Motor neuron (in vitro differentiated cells): ENCODE results near the gene JMJD4. TPM values are rescaled to one million over a fixed set of nuclear protein-coding genes. Genes with fewer than 3 reads are reported as not detected.

ENCODE experiments used
- ATAC-seq, 8 experiments: fragments of 200-7000 bp; cut with Tn5 transposase; replicated peaks in 6 of 8; 2 replicates each; pipeline ENCODE4 v1.8.0; 2021; ENCODE audit warnings: mild to moderate bottlenecking in 8 of 8, moderate library complexity in 8 of 8
- H3K27ac ChIP-seq, 2 donors: fragments of 250-450 bp; sonication (Bioruptor Pico); 2 replicates each; pipeline ENCODE4 v1.9.0; 2021; ENCODE audit warnings: antibody characterized with exemption in 2 of 2, mild to moderate bottlenecking in 2 of 2, moderate library complexity in 1 of 2
- H3K4me1 ChIP-seq, 2 donors: fragments of 250-450 bp; sonication (Bioruptor Pico); replicated peaks in 1 of 2; 2 replicates each; pipeline ENCODE4 v1.6.1; 2021; ENCODE audit warnings: antibody characterized with exemption in 2 of 2, mild to moderate bottlenecking in 2 of 2, moderate library complexity in 1 of 2
- H3K4me3 ChIP-seq, 5 donors: fragments of 250-450 bp; sonication (Bioruptor Pico); 2 replicates each; pipeline ENCODE4 v1.9.0; 2021; ENCODE audit warnings: antibody characterized with exemption in 5 of 5, mild to moderate bottlenecking in 5 of 5, moderate library complexity in 4 of 5
- WGBS, 10 experiments: fragments of 450-650 bp; shearing (Covaris generic); methylation state at CpG; one replicate each; pipeline ENCODE4 v1.0.0; 2022; 5-methylcytosine and 5-hydroxymethylcytosine counted together
- in situ Hi-C, 9 experiments: fragments of 400-800 bp; cut with MboI; loops; one replicate each; pipeline ENCODE4 v1.15.0; 2021; ENCODE audit warnings: low sequenced_read_pairs in 9 of 9, low pct_unique_long_range_greater_than_20kb in 2 of 9; ENCODE audit not compliant: unreplicated experiment in 9 of 9
- total RNA-seq, 8 experiments: library from RNA; unstranded; fragments of 300-600 nt; gene quantifications; 2 replicates each; pipeline versions ENCODE4 v1.2.3 to v1.2.4, GENCODE V29; 2022

JMJD4 gene
- total RNA-seq, 8 experiments from 2014 or later, result 16.8 to 27.5 (median 21.1) TPM

GRCh38 chr1:227745568-227746265 is 10.6 kb upstream of the JMJD4 start:
- Histone ChIP-seq H3K4me1 (peaks cover 9 to 18% of the 10 kb centered on the region in 2 donors), H3K27ac (peak overlapping the region in 1 of 2 donors; percentile 8), H3K4me3 (no peak overlapping the region)
- 85 to 96% (median 95%) methylated on average over 4 to 12 of the region's 12 CpGs; no CpG with 5 or more reads in 7 of the 10 experiments for WGBS, 10 experiments
- ATAC-seq, result peak in 5 of 8 experiments; percentile 70 to 80 (median 76)
- in situ Hi-C loops, result loop anchor here in 1 of 9 experiments (25.0 kb wide), 1 partner anchor 258 kb away; no protein-coding TSS in a partner anchor

- in situ Hi-C loops, result loop anchor here in 1 of 9 experiments (25.0 kb wide), 1 partner anchor 257 kb away; no protein-coding TSS in a partner anchor
- ATAC-seq, result no peak
- Histone ChIP-seq H3K4me3 (no peak overlapping the region), H3K4me1 (peaks cover 9 to 18% of the 10 kb centered on the region in 2 donors), H3K27ac (no peak overlapping the region)
- 73 to 100% (median 93%) methylated on average over 1 to 5 of the region's 8 CpGs; no CpG with 5 or more reads in 3 of the 10 experiments for WGBS, 10 experiments
These were observed 9.6 kb upstream of the JMJD4 start for GRCh38 chr1:227744668-227745067.

GRCh38 chr1:227742738-227743715 is 7.9 kb upstream of the JMJD4 start:
- no peak overlapping the region for H3K4me3 ChIP-seq
- H3K27ac ChIP-seq, result no peak overlapping the region
- ATAC-seq, result no peak
- H3K4me1 ChIP-seq, result peaks cover 9 to 15% of the 10 kb centered on the region in 2 donors
- in situ Hi-C loops, result loop anchor here in 1 of 9 experiments (25.0 kb wide), 1 partner anchor 256 kb away; no protein-coding TSS in a partner anchor
- WGBS, 10 experiments, result 74 to 95% (median 83%) methylated on average over 3 to 7 of the region's 18 CpGs; no CpG with 5 or more reads in 6 of the 10 experiments

DNA sequence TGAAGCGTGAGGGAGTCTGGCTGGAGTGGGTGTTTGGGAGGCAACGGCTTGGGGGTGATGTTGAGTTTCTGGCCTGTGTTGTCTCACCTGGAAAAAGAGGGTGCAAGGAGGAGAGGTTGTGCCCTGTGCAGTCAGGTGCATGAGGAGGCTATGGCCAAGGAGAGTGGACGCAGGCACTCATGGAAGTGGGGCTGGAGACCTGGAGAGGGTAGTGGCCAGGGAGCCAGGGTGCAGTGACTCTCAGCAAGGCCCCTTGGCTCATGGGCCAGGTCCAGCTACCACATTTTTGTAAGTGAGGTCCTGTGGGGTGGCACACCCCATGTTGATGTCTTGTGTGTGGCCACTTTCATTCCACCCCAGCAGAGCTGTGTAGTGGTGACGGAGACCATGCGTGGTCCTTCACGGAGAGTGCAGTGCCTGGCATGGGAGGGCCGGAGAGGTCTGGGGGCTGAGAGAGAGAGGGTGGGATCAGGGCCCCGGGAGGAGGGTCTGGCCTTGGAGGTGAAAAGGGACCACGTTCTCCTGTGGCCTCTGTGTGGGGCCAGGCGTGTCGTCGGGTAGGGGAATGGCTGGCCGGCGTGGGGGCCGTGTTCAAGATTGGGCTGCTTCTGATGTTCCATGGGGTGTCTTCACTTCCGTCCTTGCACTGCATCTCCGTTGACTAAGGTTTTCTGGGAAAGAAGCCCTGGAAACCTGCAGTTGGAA is 6.2 kb upstream of the JMJD4 start:
- ATAC-seq, result no peak
- in situ Hi-C loops, result loop anchor here in 1 of 9 experiments (25.0 kb wide), 1 partner anchor 254 kb away; no protein-coding TSS in a partner anchor
- WGBS, 10 experiments, result 80 to 100% (median 96%) methylated on average over 1 to 11 of the region's 17 CpGs; no CpG with 5 or more reads in 1 of the 10 experiments
- Histone ChIP-seq H3K4me1 (peaks cover 9 to 18% of the 10 kb centered on the region in 2 donors), H3K4me3 (no peak overlapping the region), H3K27ac (no peak overlapping the region)

- in situ Hi-C loops, result loop anchor here in 1 of 9 experiments (25.0 kb wide), 1 partner anchor 253 kb away; no protein-coding TSS in a partner anchor
- 40% methylated on average over 1 of the region's 3 CpGs; no CpG with 5 or more reads in 9 of the 10 experiments for WGBS, 10 experiments
- no peak overlapping the region for H3K27ac ChIP-seq
- ATAC-seq, result no peak
- no peak overlapping the region for H3K4me3 ChIP-seq
- peaks cover 6 to 14% of the 10 kb centered on the region in 2 donors for H3K4me1 ChIP-seq
These were observed 5.4 kb upstream of the JMJD4 start for GRCh38 chr1:227740401-227740960.

GRCh38 chr1:227739636-227740035 is 4.5 kb upstream of the JMJD4 start:
- Histone ChIP-seq H3K4me3 (no peak overlapping the region), H3K27ac (no peak overlapping the region), H3K4me1 (peaks cover 4 to 9% of the 10 kb centered on the region in 2 donors)
- in situ Hi-C loops, result loop anchor here in 1 of 9 experiments (25.0 kb wide), 1 partner anchor 252 kb away; no protein-coding TSS in a partner anchor
- WGBS, 10 experiments, result 80 to 100% (median 96%) methylated on average over 2 to 4 of the region's 7 CpGs; no CpG with 5 or more reads in 7 of the 10 experiments
- no peak for ATAC-seq

DNA sequence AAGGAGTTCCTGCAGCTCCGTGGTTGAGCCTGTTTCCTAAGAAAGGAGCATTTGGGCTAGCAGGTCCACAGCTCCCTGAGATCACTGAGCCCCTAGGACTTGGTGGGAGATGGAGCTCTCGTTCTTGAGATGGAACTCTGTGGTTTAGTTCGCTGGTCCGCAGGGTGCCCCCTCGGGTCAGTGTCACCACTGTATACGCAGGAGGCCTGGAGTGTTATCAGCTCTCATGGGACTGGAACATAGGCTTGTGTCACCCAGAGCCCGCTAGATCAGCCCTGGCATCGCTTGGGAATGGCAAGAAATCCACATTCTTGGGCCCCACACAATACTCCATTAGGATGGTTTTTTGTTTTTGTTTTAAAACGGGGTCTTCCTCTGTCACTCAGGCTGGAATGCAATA is 3.7 kb upstream of the JMJD4 start:
- no peak for ATAC-seq
- WGBS, 10 experiments, result 40 to 100% (median 92%) methylated on average over 1 to 7 of the region's 9 CpGs; no CpG with 5 or more reads in 2 of the 10 experiments
- H3K27ac ChIP-seq, result no peak overlapping the region
- H3K4me1 ChIP-seq, result peaks cover 9 to 12% of the 10 kb centered on the region in 2 donors
- in situ Hi-C loops, result loop anchor here in 1 of 9 experiments (25.0 kb wide), 1 partner anchor 252 kb away; no protein-coding TSS in a partner anchor
- no peak overlapping the region for H3K4me3 ChIP-seq

DNA sequence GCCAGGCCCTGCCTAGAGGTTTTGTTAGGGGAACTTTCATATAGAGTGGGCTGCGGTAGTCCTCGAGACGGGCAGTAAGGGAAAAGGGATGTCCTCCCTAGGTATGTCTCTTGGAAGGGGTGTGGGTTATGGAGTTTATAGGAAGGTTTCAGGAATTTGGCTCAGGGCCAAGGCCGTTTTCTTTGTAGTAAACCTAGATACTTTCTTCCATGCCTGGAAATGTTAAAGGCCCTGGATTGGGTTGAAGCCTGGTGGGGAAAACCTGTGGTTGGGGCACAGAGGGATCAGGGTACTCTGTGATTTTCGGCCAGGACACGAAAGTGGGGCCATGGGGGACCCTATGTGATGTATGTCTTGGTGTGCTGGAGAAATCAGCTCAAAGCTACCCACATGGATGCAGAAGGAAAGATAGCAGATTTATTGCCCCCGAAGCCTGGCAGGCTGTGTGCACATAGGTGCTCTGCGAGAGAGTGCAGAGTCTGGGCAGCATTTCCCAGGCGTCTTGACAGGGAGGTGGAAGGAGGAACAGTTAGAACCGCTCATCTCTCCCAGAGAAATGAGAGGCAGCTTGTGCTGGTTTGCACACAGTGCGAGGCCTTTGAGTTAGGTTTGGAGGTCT is 1.8 kb upstream of the JMJD4 start:
- no peak overlapping the region for H3K27ac ChIP-seq
- no peak for ATAC-seq
- no peak overlapping the region for H3K4me3 ChIP-seq
- WGBS, 10 experiments, result 50 to 100% (median 81%) methylated on average over 1 to 10 of the region's 11 CpGs; no CpG with 5 or more reads in 2 of the 10 experiments
- H3K4me1 ChIP-seq, result peaks cover 10 to 14% of the 10 kb centered on the region in 2 donors
- in situ Hi-C loops, result loop anchor here in 1 of 9 experiments (25.0 kb wide), 1 partner anchor 250 kb away; no protein-coding TSS in a partner anchor

- Histone ChIP-seq H3K4me3 (peak overlapping the region; percentile 74 to 95 (median 81)), H3K4me1 (peaks cover 10 to 14% of the 10 kb centered on the region in 2 donors), H3K27ac (peak overlapping the region; percentile 71 to 91)
- peak in 1 of 8 experiments; percentile 55 for ATAC-seq
- no CpG with 5 or more reads among the region's 31 CpGs for WGBS, 10 experiments
- in situ Hi-C loops, result loop anchor here in 1 of 9 experiments (25.0 kb wide), 1 partner anchor 248 kb away; no protein-coding TSS in a partner anchor
These were observed 610 bp upstream of the JMJD4 start for GRCh38 chr1:227735539-227736285.

DNA sequence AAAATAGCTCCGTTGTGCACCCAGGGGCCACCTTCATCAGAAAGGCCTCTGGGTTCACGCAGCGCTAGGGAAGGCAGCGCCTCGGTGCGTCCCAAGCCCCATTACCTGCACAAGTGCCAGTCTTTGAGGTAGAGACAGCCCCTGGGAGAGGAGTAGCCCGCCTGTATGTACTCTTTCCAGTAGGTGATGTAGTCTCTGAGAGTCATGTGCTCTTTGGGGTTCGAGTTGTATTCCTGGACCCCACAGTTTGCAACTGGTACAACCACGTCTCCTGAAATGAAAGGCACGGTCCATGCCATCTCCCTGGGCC is 601 bp downstream of the JMJD4 start:
- peak overlapping the region; percentile 74 to 95 (median 81) for H3K4me3 ChIP-seq
- peaks cover 21 to 26% of the 10 kb centered on the region in 2 donors for H3K4me1 ChIP-seq
- H3K27ac ChIP-seq, result peak overlapping the region; percentile 80 to 91
- in situ Hi-C loops, result loop anchor here in 1 of 9 experiments (25.0 kb wide), 1 partner anchor 247 kb away; no protein-coding TSS in a partner anchor
- no peak for ATAC-seq
- 0 to 5% (median 2%) methylated on average over 2 to 9 of the region's 10 CpGs; no CpG with 5 or more reads in 3 of the 10 experiments for WGBS, 10 experiments
